CD4-positive, alpha-beta T cell treated with Interleukin-17A for 4 hours (primary cell): ENCODE measurements around the gene TCF25.
"Not testable (repeated sequence)": the region's sequence is repeated elsewhere in the genome, so short reads cannot be mapped to it uniquely, and the experiment has no call there.

ENCODE experiments used
- DNase-seq: peaks from one replicate; pipeline ENCODE4 v3.0.0-alpha.2; 2020; ENCODE audit warnings: mixed read lengths

The TCF25 gene

GRCh38 chr16:89921131-89921701, 47.8 kb downstream of the TCF25 start:
- peak; percentile 4 for DNase-seq

- no peak for DNase-seq
Measured at GRCh38 chr16:89921702-89922476, 48.5 kb downstream of the TCF25 start.

- no peak for DNase-seq
Measured at GRCh38 chr16:89922477-89922883, 49.1 kb downstream of the TCF25 start.

GRCh38 chr16:89922884-89923639, 49.7 kb downstream of the TCF25 start, which contains the start of gene TUBB3:
Gene TUBB3 (plus strand): TSS chr16:89923342. CDS start chr16:89923402, 60 bp downstream.
- peak; percentile 24 for DNase-seq

GRCh38 chr16:89923640-89924296, 50.4 kb downstream of the TCF25 start:
- no peak for DNase-seq

GRCh38 chr16:89924297-89924924, 51.0 kb downstream of the TCF25 start:
- peak; percentile 38 for DNase-seq

- DNase-seq, result peak; percentile 0
Measured at GRCh38 chr16:89924925-89925307, 51.5 kb downstream of the TCF25 start.

GRCh38 chr16:89925596-89926079, 52.2 kb downstream of the TCF25 start:
- peak; percentile 2 for DNase-seq

- no peak for DNase-seq
Measured at GRCh38 chr16:89931305-89931896, 58.0 kb downstream of the TCF25 start.

GRCh38 chr16:89931964-89932363, 58.6 kb downstream of the TCF25 start:
- DNase-seq, result no peak

- DNase-seq, result not testable (repeated sequence)
Measured at GRCh38 chr16:89934019-89934418, 60.6 kb downstream of the TCF25 start.

- DNase-seq, result no peak
Measured at GRCh38 chr16:89934611-89935553, 61.5 kb downstream of the TCF25 start.

- DNase-seq, result not testable (repeated sequence)
Measured at GRCh38 chr16:89935620-89936019, 62.2 kb downstream of the TCF25 start.

- no peak for DNase-seq
Measured at GRCh38 chr16:89936034-89936433, 62.6 kb downstream of the TCF25 start.

GRCh38 chr16:89936508-89936907, 63.1 kb downstream of the TCF25 start:
- no peak for DNase-seq

- DNase-seq, result no peak
Measured at GRCh38 chr16:89936981-89937380, 63.6 kb downstream of the TCF25 start.

GRCh38 chr16:89938175-89938885, 64.9 kb downstream of the TCF25 start:
- DNase-seq, result no peak

GRCh38 chr16:89944773-89945172, 71.4 kb downstream of the TCF25 start:
- no peak for DNase-seq

- DNase-seq, result no peak
Measured at GRCh38 chr16:89945654-89946053, 72.3 kb downstream of the TCF25 start.

- no peak for DNase-seq
Measured at GRCh38 chr16:89946515-89946914, 73.1 kb downstream of the TCF25 start.
